ENCODE data around the gene ATP1B2. TPM values are rescaled to one million over a fixed set of nuclear protein-coding genes. Genes with fewer than 3 reads are reported as not detected.

Gene ATP1B2
- total and polyA plus RNA-seq, 9 of the 15 experiments (the other 6 are each of a cell fraction or from before 2014, with no cell fraction given), result 0.23 to 6.0 (median 0.99) TPM

DNA sequence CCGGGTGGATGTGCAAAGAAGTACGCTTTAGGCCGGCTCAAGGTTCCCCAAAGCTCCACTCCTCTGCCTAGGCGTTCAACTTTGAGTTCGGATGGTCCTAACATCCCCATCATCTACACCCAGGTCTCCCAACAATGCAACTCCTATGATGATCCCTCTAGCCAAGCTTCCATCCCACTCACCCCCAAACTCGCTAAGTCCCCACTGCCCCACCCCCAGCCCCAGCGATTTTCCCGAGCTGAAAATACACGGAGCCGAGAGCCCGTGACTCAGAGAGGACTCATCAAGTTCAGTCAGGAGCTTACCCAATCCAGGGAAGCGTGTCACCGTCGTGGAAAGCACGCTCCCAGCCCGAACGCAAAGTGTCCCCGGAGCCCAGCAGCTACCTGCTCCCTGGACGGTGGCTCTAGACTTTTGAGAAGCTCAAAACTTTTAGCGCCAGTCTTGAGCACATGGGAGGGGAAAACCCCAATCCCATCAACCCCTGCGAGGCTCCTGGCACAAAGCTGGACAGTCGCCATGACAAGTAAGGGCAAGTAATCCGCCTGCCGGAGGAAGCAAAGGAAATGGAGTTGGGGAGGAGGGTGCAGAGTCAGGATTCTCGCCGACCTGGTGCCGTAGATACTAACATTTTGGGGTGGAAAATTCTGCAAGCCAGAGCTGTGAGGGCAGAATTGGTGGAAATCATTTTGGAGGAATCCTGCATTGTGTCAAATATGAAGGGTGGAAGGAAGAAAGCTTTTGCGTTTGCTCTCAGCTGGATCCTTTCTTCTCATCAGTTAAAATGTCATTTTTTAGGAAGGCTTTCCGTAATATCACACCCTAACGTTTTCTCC is 36.6 kb downstream of the ATP1B2 start, which contains the start of gene TP53 (continued):
- TF ChIP-seq, protein P1, sequence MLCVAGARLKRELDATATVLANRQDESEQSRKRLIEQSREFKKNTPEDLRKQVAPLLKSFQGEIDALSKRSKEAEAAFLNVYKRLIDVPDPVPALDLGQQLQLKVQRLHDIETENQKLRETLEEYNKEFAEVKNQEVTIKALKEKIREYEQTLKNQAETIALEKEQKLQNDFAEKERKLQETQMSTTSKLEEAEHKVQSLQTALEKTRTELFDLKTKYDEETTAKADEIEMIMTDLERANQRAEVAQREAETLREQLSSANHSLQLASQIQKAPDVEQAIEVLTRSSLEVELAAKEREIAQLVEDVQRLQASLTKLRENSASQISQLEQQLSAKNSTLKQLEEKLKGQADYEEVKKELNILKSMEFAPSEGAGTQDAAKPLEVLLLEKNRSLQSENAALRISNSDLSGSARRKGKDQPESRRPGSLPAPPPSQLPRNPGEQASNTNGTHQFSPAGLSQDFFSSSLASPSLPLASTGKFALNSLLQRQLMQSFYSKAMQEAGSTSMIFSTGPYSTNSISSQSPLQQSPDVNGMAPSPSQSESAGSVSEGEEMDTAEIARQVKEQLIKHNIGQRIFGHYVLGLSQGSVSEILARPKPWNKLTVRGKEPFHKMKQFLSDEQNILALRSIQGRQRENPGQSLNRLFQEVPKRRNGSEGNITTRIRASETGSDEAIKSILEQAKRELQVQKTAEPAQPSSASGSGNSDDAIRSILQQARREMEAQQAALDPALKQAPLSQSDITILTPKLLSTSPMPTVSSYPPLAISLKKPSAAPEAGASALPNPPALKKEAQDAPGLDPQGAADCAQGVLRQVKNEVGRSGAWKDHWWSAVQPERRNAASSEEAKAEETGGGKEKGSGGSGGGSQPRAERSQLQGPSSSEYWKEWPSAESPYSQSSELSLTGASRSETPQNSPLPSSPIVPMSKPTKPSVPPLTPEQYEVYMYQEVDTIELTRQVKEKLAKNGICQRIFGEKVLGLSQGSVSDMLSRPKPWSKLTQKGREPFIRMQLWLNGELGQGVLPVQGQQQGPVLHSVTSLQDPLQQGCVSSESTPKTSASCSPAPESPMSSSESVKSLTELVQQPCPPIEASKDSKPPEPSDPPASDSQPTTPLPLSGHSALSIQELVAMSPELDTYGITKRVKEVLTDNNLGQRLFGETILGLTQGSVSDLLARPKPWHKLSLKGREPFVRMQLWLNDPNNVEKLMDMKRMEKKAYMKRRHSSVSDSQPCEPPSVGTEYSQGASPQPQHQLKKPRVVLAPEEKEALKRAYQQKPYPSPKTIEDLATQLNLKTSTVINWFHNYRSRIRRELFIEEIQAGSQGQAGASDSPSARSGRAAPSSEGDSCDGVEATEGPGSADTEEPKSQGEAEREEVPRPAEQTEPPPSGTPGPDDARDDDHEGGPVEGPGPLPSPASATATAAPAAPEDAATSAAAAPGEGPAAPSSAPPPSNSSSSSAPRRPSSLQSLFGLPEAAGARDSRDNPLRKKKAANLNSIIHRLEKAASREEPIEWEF (CRISPR knock-in tag; IDR thresholded peaks at IDR 0.05), result no peak
- peak; percentile 62; the same call in 1 of the 2 replicates for TF ChIP-seq FOXP1 (CRISPR knock-in tag; IDR thresholded peaks at IDR 0.05)
- TF ChIP-seq, protein P2, sequence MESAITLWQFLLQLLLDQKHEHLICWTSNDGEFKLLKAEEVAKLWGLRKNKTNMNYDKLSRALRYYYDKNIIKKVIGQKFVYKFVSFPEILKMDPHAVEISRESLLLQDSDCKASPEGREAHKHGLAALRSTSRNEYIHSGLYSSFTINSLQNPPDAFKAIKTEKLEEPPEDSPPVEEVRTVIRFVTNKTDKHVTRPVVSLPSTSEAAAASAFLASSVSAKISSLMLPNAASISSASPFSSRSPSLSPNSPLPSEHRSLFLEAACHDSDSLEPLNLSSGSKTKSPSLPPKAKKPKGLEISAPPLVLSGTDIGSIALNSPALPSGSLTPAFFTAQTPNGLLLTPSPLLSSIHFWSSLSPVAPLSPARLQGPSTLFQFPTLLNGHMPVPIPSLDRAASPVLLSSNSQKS (CRISPR knock-in tag; IDR thresholded peaks at IDR 0.05), result no peak
- TF ChIP-seq, protein P3, sequence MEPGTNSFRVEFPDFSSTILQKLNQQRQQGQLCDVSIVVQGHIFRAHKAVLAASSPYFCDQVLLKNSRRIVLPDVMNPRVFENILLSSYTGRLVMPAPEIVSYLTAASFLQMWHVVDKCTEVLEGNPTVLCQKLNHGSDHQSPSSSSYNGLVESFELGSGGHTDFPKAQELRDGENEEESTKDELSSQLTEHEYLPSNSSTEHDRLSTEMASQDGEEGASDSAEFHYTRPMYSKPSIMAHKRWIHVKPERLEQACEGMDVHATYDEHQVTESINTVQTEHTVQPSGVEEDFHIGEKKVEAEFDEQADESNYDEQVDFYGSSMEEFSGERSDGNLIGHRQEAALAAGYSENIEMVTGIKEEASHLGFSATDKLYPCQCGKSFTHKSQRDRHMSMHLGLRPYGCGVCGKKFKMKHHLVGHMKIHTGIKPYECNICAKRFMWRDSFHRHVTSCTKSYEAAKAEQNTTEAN (CRISPR knock-in tag; IDR thresholded peaks at IDR 0.05), result 0 out of 2 replicates have a peak, but pooled peaks have one; percentile 54
- TF ChIP-seq CAMTA2 (CRISPR knock-in tag; conservative IDR thresholded peaks at IDR 0.05), result no peak
- TF ChIP-seq, protein P4, sequence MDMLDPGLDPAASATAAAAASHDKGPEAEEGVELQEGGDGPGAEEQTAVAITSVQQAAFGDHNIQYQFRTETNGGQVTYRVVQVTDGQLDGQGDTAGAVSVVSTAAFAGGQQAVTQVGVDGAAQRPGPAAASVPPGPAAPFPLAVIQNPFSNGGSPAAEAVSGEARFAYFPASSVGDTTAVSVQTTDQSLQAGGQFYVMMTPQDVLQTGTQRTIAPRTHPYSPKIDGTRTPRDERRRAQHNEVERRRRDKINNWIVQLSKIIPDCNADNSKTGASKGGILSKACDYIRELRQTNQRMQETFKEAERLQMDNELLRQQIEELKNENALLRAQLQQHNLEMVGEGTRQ (CRISPR knock-in tag; IDR thresholded peaks at IDR 0.05), result peak; percentile 25; the same call in 1 of the 2 replicates
- TF ChIP-seq, protein P5, sequence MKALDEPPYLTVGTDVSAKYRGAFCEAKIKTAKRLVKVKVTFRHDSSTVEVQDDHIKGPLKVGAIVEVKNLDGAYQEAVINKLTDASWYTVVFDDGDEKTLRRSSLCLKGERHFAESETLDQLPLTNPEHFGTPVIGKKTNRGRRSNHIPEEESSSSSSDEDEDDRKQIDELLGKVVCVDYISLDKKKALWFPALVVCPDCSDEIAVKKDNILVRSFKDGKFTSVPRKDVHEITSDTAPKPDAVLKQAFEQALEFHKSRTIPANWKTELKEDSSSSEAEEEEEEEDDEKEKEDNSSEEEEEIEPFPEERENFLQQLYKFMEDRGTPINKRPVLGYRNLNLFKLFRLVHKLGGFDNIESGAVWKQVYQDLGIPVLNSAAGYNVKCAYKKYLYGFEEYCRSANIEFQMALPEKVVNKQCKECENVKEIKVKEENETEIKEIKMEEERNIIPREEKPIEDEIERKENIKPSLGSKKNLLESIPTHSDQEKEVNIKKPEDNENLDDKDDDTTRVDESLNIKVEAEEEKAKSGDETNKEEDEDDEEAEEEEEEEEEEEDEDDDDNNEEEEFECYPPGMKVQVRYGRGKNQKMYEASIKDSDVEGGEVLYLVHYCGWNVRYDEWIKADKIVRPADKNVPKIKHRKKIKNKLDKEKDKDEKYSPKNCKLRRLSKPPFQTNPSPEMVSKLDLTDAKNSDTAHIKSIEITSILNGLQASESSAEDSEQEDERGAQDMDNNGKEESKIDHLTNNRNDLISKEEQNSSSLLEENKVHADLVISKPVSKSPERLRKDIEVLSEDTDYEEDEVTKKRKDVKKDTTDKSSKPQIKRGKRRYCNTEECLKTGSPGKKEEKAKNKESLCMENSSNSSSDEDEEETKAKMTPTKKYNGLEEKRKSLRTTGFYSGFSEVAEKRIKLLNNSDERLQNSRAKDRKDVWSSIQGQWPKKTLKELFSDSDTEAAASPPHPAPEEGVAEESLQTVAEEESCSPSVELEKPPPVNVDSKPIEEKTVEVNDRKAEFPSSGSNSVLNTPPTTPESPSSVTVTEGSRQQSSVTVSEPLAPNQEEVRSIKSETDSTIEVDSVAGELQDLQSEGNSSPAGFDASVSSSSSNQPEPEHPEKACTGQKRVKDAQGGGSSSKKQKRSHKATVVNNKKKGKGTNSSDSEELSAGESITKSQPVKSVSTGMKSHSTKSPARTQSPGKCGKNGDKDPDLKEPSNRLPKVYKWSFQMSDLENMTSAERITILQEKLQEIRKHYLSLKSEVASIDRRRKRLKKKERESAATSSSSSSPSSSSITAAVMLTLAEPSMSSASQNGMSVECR (CRISPR knock-in tag; IDR thresholded peaks at IDR 0.05), result peak; percentile 16; the same call in 1 of the 2 replicates
- no peak for TF ChIP-seq ZNF778 (CRISPR knock-in tag; IDR thresholded peaks at IDR 0.05)
- TF ChIP-seq ZNF175 (CRISPR knock-in tag; IDR thresholded peaks at IDR 0.05; ENCODE audit: low read depth), result no peak
- TF ChIP-seq ESRRB (CRISPR knock-in tag; IDR thresholded peaks at IDR 0.05; ENCODE audit: borderline replicate concordance), result no peak
- TF ChIP-seq, protein P6, sequence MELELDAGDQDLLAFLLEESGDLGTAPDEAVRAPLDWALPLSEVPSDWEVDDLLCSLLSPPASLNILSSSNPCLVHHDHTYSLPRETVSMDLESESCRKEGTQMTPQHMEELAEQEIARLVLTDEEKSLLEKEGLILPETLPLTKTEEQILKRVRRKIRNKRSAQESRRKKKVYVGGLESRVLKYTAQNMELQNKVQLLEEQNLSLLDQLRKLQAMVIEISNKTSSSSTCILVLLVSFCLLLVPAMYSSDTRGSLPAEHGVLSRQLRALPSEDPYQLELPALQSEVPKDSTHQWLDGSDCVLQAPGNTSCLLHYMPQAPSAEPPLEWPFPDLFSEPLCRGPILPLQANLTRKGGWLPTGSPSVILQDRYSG (tag; conservative IDR thresholded peaks at IDR 0.05; ENCODE audit: low read depth), result no peak
